Melanocyte of skin (primary cell): ENCODE results near the gene RBM8A. TPM values are rescaled to one million over a fixed set of nuclear protein-coding genes. Genes with fewer than 3 reads are reported as not detected.

Experiments used
- total RNA-seq, 2 donors: library from RNA; depleted of rRNA; stranded (reverse); fragments of >200 nt; gene quantifications; 2 replicates each; pipeline ENCODE4 v1.2.3, GENCODE V29; 2012

The RBM8A gene
- 100 to 1,000 TPM in 1 of 2 donors, 10 to 100 TPM in 1; 65.0 to 102 TPM for total RNA-seq

DNA sequence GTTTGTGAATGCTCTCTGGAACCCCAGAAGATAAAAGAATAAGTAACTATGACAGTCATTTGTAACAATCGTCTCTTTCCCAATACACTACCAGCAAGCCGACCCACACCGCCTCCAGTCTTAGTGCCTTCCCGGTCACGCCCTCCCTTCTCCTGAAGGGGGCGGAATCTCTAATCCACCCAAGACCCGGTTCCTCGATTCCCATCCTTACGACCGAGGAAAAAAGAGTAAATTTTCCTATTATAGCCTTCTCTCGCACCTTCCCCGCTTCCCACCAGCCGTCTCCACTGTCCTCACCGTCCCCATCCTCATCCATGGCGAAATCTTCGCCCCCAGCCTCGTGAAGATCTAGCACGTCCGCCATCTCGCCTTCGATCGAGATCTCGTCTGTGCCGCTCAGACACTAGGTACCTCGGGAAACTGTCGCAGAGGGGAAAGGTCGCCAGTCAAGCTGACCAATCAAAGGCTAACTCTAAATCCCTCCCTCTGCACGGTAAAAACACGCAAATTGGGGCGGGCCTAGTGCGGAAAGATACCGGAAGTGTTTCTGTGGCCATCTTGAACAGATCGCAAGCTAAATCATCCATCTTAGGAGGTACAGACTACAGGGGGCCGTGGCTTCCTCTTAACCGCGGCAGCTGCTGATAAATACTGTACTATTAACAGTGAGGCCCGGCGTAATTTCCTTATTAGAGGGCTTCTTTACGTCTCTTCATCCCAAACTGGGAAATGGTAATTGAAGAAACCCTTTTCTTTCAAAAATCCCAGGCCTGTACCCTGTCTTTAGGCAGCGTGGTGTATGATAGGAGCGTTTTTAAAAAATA lies at the start of gene RBM8A:
Gene RBM8A, minus strand, starts transcription at position 422 of the 824 bp plus-strand sequence. Its CDS starts 58 bp downstream, at position 364.

DNA sequence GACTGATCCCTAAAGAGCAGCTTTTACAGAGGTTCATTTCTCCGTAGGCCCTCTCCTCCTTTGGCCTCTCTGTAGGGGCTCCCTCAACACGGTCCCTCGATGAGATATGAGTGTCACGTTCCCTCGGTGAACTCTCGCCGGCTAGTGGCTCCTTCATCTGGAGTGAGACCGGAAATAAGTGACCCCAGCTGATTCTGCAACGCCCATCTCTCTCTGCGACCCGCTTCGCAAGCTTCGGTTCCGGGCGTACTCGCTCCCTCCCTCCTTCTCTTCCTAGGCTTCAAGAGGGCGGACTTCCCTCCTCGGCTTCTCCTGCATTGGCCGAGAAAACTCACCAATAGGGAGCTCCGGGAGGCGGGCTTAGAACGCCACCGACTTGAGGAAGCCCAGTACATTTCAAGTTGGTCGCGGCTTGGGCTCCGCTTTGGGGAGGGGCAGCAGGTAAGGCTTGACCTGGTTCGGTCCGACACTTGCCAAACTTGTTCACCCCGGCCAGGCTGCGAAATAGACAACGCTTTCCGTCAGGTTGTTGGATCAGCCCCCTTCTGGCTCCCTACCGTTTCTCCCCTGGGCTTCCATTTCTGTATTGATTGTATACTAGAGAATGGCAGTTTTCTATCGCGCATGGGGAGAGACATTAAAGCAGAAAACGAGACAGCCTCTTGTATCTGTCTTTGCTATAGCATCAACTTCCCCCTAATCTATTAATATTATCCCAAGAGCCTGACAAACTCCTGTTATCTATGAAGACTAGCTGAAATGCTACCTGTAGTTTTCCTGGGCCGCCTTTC lies 37.2 kb upstream of the RBM8A start, which contains the start of the genes ANKRD34A and POLR3GL:
Gene ANKRD34A, minus strand, starts transcription at position 248 of the 791 bp plus-strand sequence. CDS start 2,816 bp downstream, outside the sequence.
Gene POLR3GL, plus strand, starts transcription at position 363 of the 791 bp plus-strand sequence. CDS start 10,176 bp downstream, outside the sequence.

DNA sequence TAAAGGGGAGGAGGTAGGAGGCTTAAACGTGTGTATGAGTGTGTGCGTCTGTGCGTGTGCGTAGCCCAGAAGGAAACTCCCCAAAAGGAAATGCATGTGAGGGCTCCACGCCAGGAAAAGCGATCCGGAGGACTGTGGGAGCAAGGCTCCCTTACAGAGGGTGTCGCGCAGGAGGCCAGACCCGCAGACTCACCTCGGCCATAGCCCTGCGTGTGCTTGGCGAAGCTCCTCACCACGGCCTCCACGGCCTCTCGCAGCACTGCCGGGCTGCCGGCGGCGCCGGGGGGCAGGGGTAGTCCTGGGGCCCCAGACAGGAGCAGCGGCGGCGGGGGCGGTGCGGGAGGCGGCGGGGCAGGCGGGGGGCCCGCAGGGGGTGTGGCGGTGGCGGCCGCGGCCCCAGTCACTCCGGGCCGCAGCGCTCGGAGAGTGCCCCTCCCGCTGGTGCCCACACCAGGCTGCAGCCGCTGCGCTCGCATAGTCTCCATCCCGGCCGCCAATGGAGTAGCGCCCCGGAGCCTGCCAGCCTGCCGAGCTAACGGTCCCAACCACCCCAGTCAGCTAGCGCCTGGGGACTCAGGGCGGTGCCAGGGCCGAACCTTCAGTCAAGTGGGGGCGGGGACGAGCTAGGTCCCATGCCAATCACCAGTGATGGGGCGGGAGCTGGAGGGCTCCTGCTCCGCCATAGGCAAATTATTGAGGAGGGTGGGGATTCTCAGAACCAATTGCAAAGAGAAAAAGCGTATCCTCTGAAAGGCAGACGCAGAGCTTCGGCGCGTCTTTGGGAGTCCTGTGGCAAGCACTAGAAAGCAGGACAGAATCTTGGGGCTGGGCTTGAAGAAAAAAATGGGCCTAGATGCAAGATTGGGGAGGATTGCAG lies 30.4 kb upstream of the RBM8A start, which contains the start of gene LIX1L:
Gene LIX1L, minus strand, starts transcription at position 575 of the 877 bp plus-strand sequence. Its CDS starts 90 bp downstream, at position 485.

DNA sequence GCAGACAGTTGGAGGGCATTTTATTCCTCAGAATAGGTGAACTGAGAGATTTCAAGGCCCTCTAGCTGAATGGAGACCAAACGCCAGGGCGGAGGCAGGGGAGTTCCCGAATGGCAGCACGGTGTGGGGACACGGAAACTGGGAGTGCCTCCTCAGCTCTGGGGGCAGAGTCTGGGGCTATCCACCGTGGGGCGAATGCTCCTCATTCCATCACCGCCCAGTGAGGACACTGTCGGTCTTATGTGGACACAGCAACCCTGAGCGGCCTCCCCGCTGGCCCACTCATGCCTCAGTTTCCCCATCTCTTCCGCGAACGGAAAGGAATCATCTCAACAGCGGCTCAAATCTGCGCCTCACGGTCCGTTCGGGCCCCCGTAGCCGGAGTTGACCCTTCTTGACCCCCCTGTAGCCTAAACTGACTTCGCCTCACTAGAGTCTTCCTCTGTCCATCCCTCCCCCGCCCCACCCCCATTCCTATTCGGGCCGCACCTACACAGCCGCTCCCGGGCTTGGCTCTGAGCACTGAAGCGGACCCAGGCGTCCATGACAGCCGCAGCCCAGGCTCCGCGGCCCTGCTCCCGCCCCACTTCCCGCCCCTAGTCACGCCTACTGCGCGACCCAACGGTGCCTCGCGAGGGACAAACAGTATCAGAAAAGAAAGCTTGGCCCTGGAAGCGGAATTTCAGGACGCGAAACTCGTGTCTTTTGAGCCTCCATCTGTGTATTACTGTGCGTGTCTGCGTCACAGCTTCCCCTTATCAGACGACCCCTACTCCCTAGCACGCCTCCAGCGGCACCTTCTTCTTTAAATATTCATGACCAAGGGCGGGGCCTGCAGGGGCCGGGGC lies 8.9 kb downstream of the RBM8A start, which contains the start of gene PEX11B:
Gene PEX11B, minus strand, starts transcription at position 574 of the 848 bp plus-strand sequence. Its CDS starts 29 bp downstream, at position 545.

DNA sequence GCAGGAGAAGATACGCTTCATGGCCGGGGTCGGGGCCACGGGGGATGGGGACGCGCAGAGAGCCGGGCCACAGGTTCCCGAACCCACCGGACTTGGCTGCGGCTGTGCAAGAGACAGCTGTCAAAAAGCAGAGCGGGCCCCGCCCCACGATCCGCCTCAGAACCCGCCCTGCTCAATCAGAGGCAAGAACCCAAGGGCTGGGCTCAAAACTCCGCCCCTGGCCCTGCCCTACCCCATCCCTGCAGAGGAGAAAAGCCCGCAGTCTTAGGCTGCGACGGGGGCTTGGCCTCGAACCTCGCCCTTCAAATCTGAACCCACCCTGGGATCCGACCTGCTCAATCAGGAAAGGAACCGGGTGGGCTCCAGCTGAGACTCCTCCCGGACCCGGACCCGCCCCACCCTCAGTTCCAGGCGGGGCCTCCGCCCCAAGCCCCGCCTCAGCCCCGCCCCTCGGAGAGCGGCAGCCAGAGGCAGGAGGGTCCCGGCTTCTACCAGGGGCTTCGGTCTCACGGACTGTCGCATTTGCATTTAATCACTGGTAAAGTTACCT lies 41.5 kb downstream of the RBM8A start, which contains the start of gene ANKRD35:
Gene ANKRD35, minus strand, starts transcription at position 129 of the 550 bp plus-strand sequence. Its CDS starts 108 bp downstream, at position 21.

Other genes with a start within 250 kb of the RBM8A start
- gene PDZK1, start 220.1 kb downstream of the RBM8A start, total RNA-seq = under 1 TPM; 0.33 to 0.34 TPM
- gene CD160, start 208.0 kb downstream of the RBM8A start, total RNA-seq = not detected
- 10 to 100 TPM in 1 of 2 donors, 1 to 10 TPM in 1; 8.3 to 11.0 TPM for gene RNF115, start 103.4 kb downstream of the RBM8A start, total RNA-seq
- 10 to 100 TPM; 42.0 to 47.8 TPM for gene POLR3C, start 103.3 kb downstream of the RBM8A start, total RNA-seq
- 1 to 10 TPM; 5.0 to 5.2 TPM for gene NUDT17, start 81.9 kb downstream of the RBM8A start, total RNA-seq
- gene PIAS3, start 68.4 kb downstream of the RBM8A start, total RNA-seq = 1 to 10 TPM; 5.2 to 7.3 TPM
- gene ANKRD35, start 41.6 kb downstream of the RBM8A start, total RNA-seq = under 1 TPM; under 0.01 TPM
- under 1 TPM; under 0.01 to 0.69 TPM for gene ITGA10, start 17.4 kb downstream of the RBM8A start, total RNA-seq
- 10 to 100 TPM; 22.3 to 23.1 TPM for gene PEX11B, start 8.8 kb downstream of the RBM8A start, total RNA-seq
- 10 to 100 TPM; 15.5 to 19.3 TPM for gene LIX1L, start 30.5 kb upstream of the RBM8A start, total RNA-seq
- gene ANKRD34A, start 37.1 kb upstream of the RBM8A start, total RNA-seq = under 1 TPM; 0.34 to 0.67 TPM
- gene POLR3GL, start 37.2 kb upstream of the RBM8A start, total RNA-seq = 10 to 100 TPM in 1 of 2 donors, 1 to 10 TPM in 1; 9.7 to 11.7 TPM
- 10 to 100 TPM; 63.3 to 75.0 TPM for gene TXNIP, start 69.1 kb upstream of the RBM8A start, total RNA-seq
- not detected for gene HJV, start 94.3 kb upstream of the RBM8A start, total RNA-seq
- under 1 TPM; 0.67 to 0.69 TPM for gene NBPF10, start 217.3 kb upstream of the RBM8A start, total RNA-seq